Activated CD4-positive, CD25-positive, alpha-beta regulatory T cell (primary cell): ENCODE data around the gene ZNF598.
"Not testable (repeated sequence)": the region's sequence is repeated elsewhere in the genome, so short reads cannot be mapped to it uniquely, and the experiment has no call there.

Source experiments
- DNase-seq, 4 experiments: peaks; one replicate each; lab custom pipeline; 2025; lab: John Stamatoyannopoulos, UW

ZNF598 gene

GRCh38 chr16:1975432-1976215 is 34.0 kb downstream of the ZNF598 start:
- no peak for DNase-seq

GRCh38 chr16:1974157-1975070 is 35.2 kb downstream of the ZNF598 start:
- DNase-seq = no peak

- no peak for DNase-seq
These were observed 36.0 kb downstream of the ZNF598 start for GRCh38 chr16:1973461-1974156.

GRCh38 chr16:1972490-1972877 is 37.1 kb downstream of the ZNF598 start:
- DNase-seq = no peak

- peak; percentile 90 to 94 (median 92) for DNase-seq
These were observed 37.7 kb downstream of the ZNF598 start, which contains the start of gene TBL3 for GRCh38 chr16:1971796-1972489. TBL3 (plus strand) TSS chr16:1972053; CDS start chr16:1972165, 112 bp downstream.

GRCh38 chr16:1968146-1968953 is 41.3 kb downstream of the ZNF598 start:
- DNase-seq = no peak

GRCh38 chr16:1966460-1966859 is 43.2 kb downstream of the ZNF598 start, which contains the start of gene RNF151:
RNF151 (plus strand) TSS chr16:1966856; CDS start chr16:1966882, 26 bp downstream.
- no peak for DNase-seq

GRCh38 chr16:1965396-1966001 is 44.1 kb downstream of the ZNF598 start:
- no peak for DNase-seq

GRCh38 chr16:1964506-1965395 is 44.9 kb downstream of the ZNF598 start, which contains the start of gene RPS2:
RPS2 (minus strand) TSS chr16:1964826; CDS start chr16:1964625, 201 bp downstream.
- peak; percentile 94 to 98 (median 97) for DNase-seq

- no peak for DNase-seq
These were observed 45.7 kb downstream of the ZNF598 start for GRCh38 chr16:1963806-1964505.

GRCh38 chr16:1962161-1963153 is 47.2 kb downstream of the ZNF598 start:
- DNase-seq = not testable (repeated sequence)

GRCh38 chr16:1961651-1962067 is 48.0 kb downstream of the ZNF598 start:
- no peak for DNase-seq

- DNase-seq = peak in 1 of 4 experiments; percentile 46
These were observed 48.7 kb downstream of the ZNF598 start for GRCh38 chr16:1960665-1961630.

GRCh38 chr16:1959269-1960039 is 50.2 kb downstream of the ZNF598 start, which contains the start of gene NDUFB10:
NDUFB10 (plus strand) TSS chr16:1959538; CDS start chr16:1959625, 87 bp downstream.
- DNase-seq = peak; percentile 86 to 89 (median 88)

GRCh38 chr16:1958715-1959268 is 50.8 kb downstream of the ZNF598 start:
- DNase-seq = no peak
